ENCODE data around the gene SMOC2. TPM values are rescaled to one million over a fixed set of nuclear protein-coding genes. Genes with fewer than 3 reads are reported as not detected.

Gene SMOC2
- total and polyA plus RNA-seq, 4 donors: 203 to 369 (median 266) TPM

GRCh38 chr6:168626046-168626602 is 185.1 kb downstream of the SMOC2 start:
- Histone ChIP-seq H3K27me3 (ENCODE audit: control insufficient read depth in 1 of 2, insufficient read depth in 2 of 2, low read length in 1 of 2) (no peaks in the 10 kb centered on the region), H3K4me1 (ENCODE audit: control insufficient read depth in 1 of 2, insufficient read depth in 2 of 2, low read length in 2 of 2) (no peaks in the 10 kb centered on the region), H3K9me3 (ENCODE audit: control insufficient read depth, low read length) (no peaks in the 10 kb centered on the region), H3K36me3 (ENCODE audit: control insufficient read depth in 1 of 2, insufficient read depth in 2 of 2, low read length in 1 of 2) (peaks cover 2 to 4% of the 10 kb centered on the region in 2 donors), H3K4me3 (ENCODE audit: low read length in 2 of 2) (no peak overlapping the region), H3K27ac (ENCODE audit: low read depth in 1 of 2, low read length in 2 of 2) (no peak overlapping the region)
- intact Hi-C loops (cut with DNase I): no loop called here
- no peak for DNase-seq
- ATAC-seq (ENCODE audit: low FRiP score): no peak
- 87% methylated on average over 19 of the region's 19 CpGs for WGBS, 2 donors

DNA sequence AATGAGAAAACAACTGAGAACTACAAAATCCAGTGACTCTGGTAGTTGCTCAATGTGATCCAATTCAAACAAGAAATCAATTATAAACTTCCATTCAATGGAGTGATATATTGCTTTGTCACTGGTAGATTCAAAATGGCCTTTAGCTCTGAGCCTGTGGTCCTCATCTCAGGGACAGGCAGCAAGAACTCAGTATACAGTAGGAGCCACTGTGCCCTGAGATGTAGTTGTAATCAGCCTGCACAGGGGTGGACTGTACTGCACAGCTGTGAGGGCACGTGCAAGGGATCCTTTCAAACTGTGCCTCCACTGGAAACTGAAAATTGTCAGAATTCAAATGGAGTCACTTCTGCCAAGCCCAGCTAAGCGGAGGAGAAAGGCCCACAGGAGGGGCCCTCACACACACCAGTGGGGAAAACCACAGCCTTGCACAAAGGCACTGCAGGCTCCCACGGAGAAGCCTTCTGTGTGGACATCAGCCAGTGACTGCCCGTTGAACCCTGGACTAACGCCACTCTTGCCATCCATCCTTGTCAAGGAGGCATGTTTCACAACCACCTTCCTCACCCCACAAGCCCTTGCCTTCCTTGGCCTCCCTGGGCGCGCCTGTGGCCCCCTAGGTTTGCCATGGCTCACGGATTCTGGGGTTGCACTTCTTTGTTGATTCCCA is 186.7 kb downstream of the SMOC2 start:
- no peak for ATAC-seq (ENCODE audit: low FRiP score)
- H3K36me3 ChIP-seq (ENCODE audit: control insufficient read depth in 1 of 2, insufficient read depth in 2 of 2, low read length in 1 of 2): peaks cover 0 to under 1% of the 10 kb centered on the region in 2 donors
- DNase-seq: no peak
- H3K4me3 ChIP-seq (ENCODE audit: low read length in 2 of 2): no peak overlapping the region
- H3K9me3 ChIP-seq (ENCODE audit: control insufficient read depth, low read length): no peaks in the 10 kb centered on the region
- H3K27ac ChIP-seq (ENCODE audit: low read depth in 1 of 2, low read length in 2 of 2): no peak overlapping the region
- intact Hi-C loops (cut with DNase I): no loop called here
- no peaks in the 10 kb centered on the region for H3K4me1 ChIP-seq (ENCODE audit: control insufficient read depth in 1 of 2, insufficient read depth in 2 of 2, low read length in 2 of 2)
- 64 to 72% methylated on average over 8 of the region's 8 CpGs for WGBS, 2 donors
- H3K27me3 ChIP-seq (ENCODE audit: control insufficient read depth in 1 of 2, insufficient read depth in 2 of 2, low read length in 1 of 2): no peaks in the 10 kb centered on the region

- no peak for DNase-seq
- H3K9me3 ChIP-seq (ENCODE audit: control insufficient read depth, low read length): no peaks in the 10 kb centered on the region
- no peak for ATAC-seq (ENCODE audit: low FRiP score)
- peaks cover 0 to 5% of the 10 kb centered on the region in 2 donors for H3K36me3 ChIP-seq (ENCODE audit: control insufficient read depth in 1 of 2, insufficient read depth in 2 of 2, low read length in 1 of 2)
- 65 to 75% methylated on average over 6 of the region's 6 CpGs for WGBS, 2 donors
- no peaks in the 10 kb centered on the region for H3K27me3 ChIP-seq (ENCODE audit: control insufficient read depth in 1 of 2, insufficient read depth in 2 of 2, low read length in 1 of 2)
- H3K27ac ChIP-seq (ENCODE audit: low read depth in 1 of 2, low read length in 2 of 2): no peak overlapping the region
- intact Hi-C loops (cut with DNase I): no loop called here
- H3K4me1 ChIP-seq (ENCODE audit: control insufficient read depth in 1 of 2, insufficient read depth in 2 of 2, low read length in 2 of 2): no peaks in the 10 kb centered on the region
- H3K4me3 ChIP-seq (ENCODE audit: low read length in 2 of 2): no peak overlapping the region
Measured at GRCh38 chr6:168628176-168628553, 187.2 kb downstream of the SMOC2 start.

DNA sequence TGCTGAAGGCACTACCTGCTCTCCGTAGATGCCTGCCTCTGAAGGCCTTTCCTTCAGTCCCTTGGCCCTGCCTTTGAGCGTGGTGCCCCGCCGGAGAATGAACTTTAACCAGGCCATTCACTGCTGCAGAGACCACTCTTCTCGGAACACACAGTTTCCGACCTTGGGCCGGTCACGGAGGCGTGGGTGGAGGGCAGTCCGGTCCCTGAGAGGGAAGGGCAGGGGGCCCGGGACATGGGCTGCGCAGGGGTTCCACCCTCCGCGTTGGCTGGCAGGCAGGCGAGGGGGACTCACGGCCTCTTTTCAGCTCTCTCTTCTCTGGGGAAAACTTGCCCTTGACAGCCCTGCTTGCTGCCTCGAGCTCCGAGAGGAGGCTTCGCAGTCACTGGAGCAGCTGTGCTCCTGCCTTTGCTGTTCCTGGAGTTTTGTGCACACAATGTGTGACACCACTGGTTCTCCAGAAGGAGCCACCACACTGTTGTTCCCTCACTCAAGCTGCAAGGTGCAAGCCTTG is 187.8 kb downstream of the SMOC2 start:
- Histone ChIP-seq H3K9me3 (ENCODE audit: control insufficient read depth, low read length) (no peaks in the 10 kb centered on the region), H3K36me3 (ENCODE audit: control insufficient read depth in 1 of 2, insufficient read depth in 2 of 2, low read length in 1 of 2) (peaks cover 0 to 5% of the 10 kb centered on the region in 2 donors), H3K4me1 (ENCODE audit: control insufficient read depth in 1 of 2, insufficient read depth in 2 of 2, low read length in 2 of 2) (no peaks in the 10 kb centered on the region), H3K27me3 (ENCODE audit: control insufficient read depth in 1 of 2, insufficient read depth in 2 of 2, low read length in 1 of 2) (no peaks in the 10 kb centered on the region), H3K27ac (ENCODE audit: low read depth in 1 of 2, low read length in 2 of 2) (no peak overlapping the region), H3K4me3 (ENCODE audit: low read length in 2 of 2) (no peak overlapping the region)
- ATAC-seq (ENCODE audit: low FRiP score) (no peak), DNase-seq (no peak)
- intact Hi-C loops (cut with DNase I): no loop called here
- WGBS, 2 donors: 92 to 93% methylated on average over 19 of the region's 19 CpGs

DNA sequence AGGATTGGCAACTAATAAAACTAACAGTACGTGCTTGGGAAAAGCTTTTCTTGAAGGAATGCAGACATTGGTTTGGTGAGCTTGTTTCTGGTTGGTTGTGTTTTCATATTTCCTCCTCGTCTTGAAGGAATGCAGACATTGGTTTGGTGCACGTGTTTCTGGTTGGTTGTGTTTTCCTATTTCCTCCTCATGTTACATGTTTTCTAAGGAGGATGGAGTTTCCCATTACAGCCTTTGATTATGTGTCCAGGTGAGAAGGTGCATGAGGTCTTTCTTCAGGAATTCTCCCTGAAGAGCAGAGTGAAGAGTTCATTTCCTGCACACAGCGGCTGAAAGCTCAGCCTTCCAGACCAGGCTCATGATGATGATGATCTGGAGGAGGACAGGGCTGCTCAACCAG is 190.6 kb downstream of the SMOC2 start:
- WGBS, 2 donors: 66 to 82% methylated on average over 4 of the region's 4 CpGs
- no peak for DNase-seq
- no peak for ATAC-seq (ENCODE audit: low FRiP score)
- H3K36me3 ChIP-seq (ENCODE audit: control insufficient read depth in 1 of 2, insufficient read depth in 2 of 2, low read length in 1 of 2): peaks cover 0 to 5% of the 10 kb centered on the region in 2 donors
- intact Hi-C loops (cut with DNase I): no loop called here
- H3K9me3 ChIP-seq (ENCODE audit: control insufficient read depth, low read length): no peaks in the 10 kb centered on the region
- H3K4me3 ChIP-seq (ENCODE audit: low read length in 2 of 2): no peak overlapping the region
- peaks cover 0 to 6% of the 10 kb centered on the region in 2 donors for H3K4me1 ChIP-seq (ENCODE audit: control insufficient read depth in 1 of 2, insufficient read depth in 2 of 2, low read length in 2 of 2)
- no peak overlapping the region for H3K27ac ChIP-seq (ENCODE audit: low read depth in 1 of 2, low read length in 2 of 2)
- H3K27me3 ChIP-seq (ENCODE audit: control insufficient read depth in 1 of 2, insufficient read depth in 2 of 2, low read length in 1 of 2): no peaks in the 10 kb centered on the region

DNA sequence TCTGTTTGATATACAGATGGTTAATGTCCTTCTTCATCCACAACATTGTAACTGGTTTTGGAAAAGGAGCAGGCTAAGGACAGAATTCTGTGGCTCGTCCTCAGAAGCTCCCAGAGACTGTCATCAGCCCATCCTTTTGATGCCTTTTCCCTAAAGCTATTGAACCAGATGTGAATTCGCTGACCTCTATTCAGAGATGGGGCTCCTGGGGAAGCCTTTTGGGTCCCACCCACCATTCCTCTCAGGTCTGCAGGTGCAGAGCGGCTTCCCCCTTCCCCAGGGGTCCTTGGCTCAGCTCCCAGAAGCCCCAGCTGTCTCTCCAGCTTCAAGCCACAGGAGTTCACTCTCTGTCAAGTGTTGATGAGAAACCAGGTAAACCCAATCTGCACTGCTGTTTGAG is 191.7 kb downstream of the SMOC2 start:
- Histone ChIP-seq H3K27me3 (ENCODE audit: control insufficient read depth in 1 of 2, insufficient read depth in 2 of 2, low read length in 1 of 2) (no peaks in the 10 kb centered on the region), H3K9me3 (ENCODE audit: control insufficient read depth, low read length) (no peaks in the 10 kb centered on the region), H3K27ac (ENCODE audit: low read depth in 1 of 2, low read length in 2 of 2) (no peak overlapping the region), H3K4me3 (ENCODE audit: low read length in 2 of 2) (no peak overlapping the region), H3K36me3 (ENCODE audit: control insufficient read depth in 1 of 2, insufficient read depth in 2 of 2, low read length in 1 of 2) (peaks cover 0 to 5% of the 10 kb centered on the region in 2 donors), H3K4me1 (ENCODE audit: control insufficient read depth in 1 of 2, insufficient read depth in 2 of 2, low read length in 2 of 2) (peaks cover 0 to 6% of the 10 kb centered on the region in 2 donors)
- ATAC-seq (ENCODE audit: low FRiP score): no peak
- DNase-seq: no peak
- WGBS, 2 donors: 98 to 99% methylated on average over 3 of the region's 3 CpGs
- intact Hi-C loops (cut with DNase I): no loop called here

- no peaks in the 10 kb centered on the region for H3K9me3 ChIP-seq (ENCODE audit: control insufficient read depth, low read length)
- H3K4me3 ChIP-seq (ENCODE audit: low read length in 2 of 2): no peak overlapping the region
- H3K36me3 ChIP-seq (ENCODE audit: control insufficient read depth in 1 of 2, insufficient read depth in 2 of 2, low read length in 1 of 2): peaks cover 0 to 5% of the 10 kb centered on the region in 2 donors
- 52 to 62% methylated on average over 10 of the region's 10 CpGs for WGBS, 2 donors
- no peak for ATAC-seq (ENCODE audit: low FRiP score)
- no peak for DNase-seq
- H3K27ac ChIP-seq (ENCODE audit: low read depth in 1 of 2, low read length in 2 of 2): no peak overlapping the region
- peaks cover 0 to 6% of the 10 kb centered on the region in 2 donors for H3K4me1 ChIP-seq (ENCODE audit: control insufficient read depth in 1 of 2, insufficient read depth in 2 of 2, low read length in 2 of 2)
- no peaks in the 10 kb centered on the region for H3K27me3 ChIP-seq (ENCODE audit: control insufficient read depth in 1 of 2, insufficient read depth in 2 of 2, low read length in 1 of 2)
- intact Hi-C loops (cut with DNase I): no loop called here
Measured at GRCh38 chr6:168634541-168635328, 193.8 kb downstream of the SMOC2 start.

GRCh38 chr6:168636147-168637004 is 195.4 kb downstream of the SMOC2 start:
- WGBS, 2 donors: 61% methylated on average over 7 to 10 of the region's 11 CpGs
- Histone ChIP-seq H3K27ac (ENCODE audit: low read depth in 1 of 2, low read length in 2 of 2) (no peak overlapping the region), H3K4me3 (ENCODE audit: low read length in 2 of 2) (no peak overlapping the region), H3K4me1 (ENCODE audit: control insufficient read depth in 1 of 2, insufficient read depth in 2 of 2, low read length in 2 of 2) (peaks cover 6 to 7% of the 10 kb centered on the region in 2 donors), H3K36me3 (ENCODE audit: control insufficient read depth in 1 of 2, insufficient read depth in 2 of 2, low read length in 1 of 2) (peaks cover 0 to 5% of the 10 kb centered on the region in 2 donors), H3K9me3 (ENCODE audit: control insufficient read depth, low read length) (no peaks in the 10 kb centered on the region), H3K27me3 (ENCODE audit: control insufficient read depth in 1 of 2, insufficient read depth in 2 of 2, low read length in 1 of 2) (no peaks in the 10 kb centered on the region)
- DNase-seq: no peak
- intact Hi-C loops (cut with DNase I): no loop called here
- ATAC-seq (ENCODE audit: low FRiP score): no peak
